HUDEP-2 (cell line): Measurements from ENCODE around the gene KRT14.
"Not testable (repeated sequence)": the region's sequence is repeated elsewhere in the genome, so short reads cannot be mapped to it uniquely, and the experiment has no call there.

Source experiments
- DNase-seq, 76 experiments: peaks; one replicate each; lab custom pipeline; 2025; ENCODE audit not compliant: unreplicated experiment in 76 of 76; lab: John Stamatoyannopoulos, UW

Gene KRT14

DNA sequence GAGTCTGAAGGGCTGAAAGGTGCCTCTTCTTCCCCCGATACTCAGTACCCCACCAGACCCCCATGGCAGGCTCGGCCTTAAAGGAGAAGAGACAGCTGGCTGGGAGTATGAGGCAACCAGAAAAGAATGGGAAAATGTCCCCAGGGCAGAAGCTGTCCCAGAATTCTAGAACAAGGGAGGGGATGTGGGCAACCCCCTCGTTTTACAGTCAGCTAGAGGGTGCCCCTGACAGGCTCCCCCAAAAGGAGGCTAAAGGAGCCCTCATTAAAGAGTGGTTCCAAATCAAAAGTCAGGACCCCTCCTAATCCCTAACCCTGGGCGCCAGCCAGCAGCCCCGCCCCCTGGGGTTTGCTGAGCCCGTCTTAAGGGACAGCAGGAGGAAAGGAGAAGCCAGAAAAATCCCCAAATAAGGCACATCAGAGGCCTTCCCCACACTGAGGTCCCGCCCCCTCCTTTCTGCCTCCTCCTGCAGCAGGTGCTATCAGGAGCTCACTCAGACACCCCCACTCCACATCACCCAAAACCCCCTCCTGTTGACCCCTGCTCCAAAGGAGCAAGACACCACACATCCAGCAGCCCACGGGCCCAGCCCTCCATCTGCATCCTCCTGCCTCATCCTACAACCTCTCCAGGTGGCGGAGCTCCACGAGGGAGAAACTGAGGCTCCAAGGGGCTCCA lies 36.6 kb upstream of the KRT14 start:
- DNase-seq, result not testable (repeated sequence)

DNA sequence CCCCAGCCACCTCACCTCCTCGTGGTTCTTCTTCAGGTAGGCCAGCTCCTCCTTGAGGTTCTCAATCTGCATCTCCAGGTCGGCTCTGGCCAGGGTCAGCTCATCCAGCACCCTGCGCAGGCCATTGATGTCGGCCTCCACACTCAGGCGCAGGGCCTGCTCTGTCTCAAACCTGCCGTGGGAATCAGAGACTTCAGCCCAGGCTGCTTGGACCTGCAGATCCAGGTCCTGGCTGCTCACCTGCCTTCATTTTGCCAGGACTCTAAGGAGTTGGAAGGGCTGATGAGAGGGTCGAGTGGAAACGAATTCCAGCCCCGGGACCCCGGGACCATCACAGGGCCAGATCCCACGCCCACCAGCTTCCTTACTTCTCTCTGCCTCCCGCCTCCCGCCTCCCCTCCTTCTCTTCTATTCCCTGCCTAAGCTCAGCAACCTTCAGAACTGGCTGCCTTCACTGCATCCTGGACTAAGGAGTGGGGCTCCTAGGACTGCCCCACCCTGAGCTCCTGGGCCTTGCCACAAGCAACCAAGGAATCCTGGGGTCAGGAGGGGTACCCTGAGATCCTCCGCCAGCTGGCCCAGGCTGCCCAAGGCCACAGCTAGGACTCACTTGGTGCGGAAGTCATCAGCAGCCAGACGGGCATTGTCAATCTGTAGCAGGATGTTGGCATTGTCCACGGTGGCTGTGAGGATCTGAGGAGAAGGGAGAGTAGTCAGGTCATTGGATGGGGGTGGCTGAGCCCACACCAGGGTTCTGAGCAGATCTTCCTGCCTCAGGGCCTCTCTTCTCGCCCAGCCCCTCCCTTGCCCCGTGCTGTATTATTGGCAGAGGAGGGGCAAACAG lies 35.9 kb upstream of the KRT14 start:
- DNase-seq, result not testable (repeated sequence)

DNA sequence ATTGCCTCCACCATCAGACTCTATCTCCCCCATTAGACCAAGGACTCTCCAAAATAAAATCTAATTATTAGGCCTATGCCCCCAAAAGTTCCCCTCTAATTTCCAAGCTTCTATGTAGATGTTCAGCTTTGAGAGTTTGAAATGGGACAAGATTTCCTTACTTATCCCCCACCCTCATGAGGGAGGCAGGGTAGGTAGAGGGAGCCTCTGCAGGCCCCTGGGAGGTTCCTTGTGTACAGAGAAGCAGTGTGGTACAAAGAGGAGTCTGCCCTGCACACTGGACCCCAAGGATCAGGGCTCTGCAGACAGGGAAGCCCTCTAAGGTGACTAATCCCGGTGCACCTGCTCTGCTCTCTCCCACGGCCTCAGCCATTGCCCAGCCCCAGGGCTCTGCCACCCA lies 35.2 kb upstream of the KRT14 start:
- no peak for DNase-seq

DNA sequence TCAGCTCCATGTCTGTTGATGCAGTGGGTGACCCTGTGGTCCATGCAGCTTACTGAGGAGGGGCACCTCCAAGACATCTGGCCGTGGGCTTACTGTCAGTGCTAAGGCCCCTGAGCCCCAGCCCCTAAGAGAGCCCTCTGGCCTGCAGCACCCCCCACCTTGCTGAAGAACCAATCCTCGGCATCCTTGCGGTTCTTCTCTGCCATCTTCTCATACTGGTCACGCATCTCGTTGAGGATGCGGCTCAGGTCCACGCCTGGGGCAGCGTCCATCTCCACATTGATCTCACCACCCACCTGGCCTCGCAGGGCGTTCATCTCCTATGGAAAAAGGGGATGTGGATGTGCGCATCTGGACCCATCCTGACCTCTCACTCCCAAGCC lies 34.7 kb upstream of the KRT14 start:
- DNase-seq, result not testable (repeated sequence)

DNA sequence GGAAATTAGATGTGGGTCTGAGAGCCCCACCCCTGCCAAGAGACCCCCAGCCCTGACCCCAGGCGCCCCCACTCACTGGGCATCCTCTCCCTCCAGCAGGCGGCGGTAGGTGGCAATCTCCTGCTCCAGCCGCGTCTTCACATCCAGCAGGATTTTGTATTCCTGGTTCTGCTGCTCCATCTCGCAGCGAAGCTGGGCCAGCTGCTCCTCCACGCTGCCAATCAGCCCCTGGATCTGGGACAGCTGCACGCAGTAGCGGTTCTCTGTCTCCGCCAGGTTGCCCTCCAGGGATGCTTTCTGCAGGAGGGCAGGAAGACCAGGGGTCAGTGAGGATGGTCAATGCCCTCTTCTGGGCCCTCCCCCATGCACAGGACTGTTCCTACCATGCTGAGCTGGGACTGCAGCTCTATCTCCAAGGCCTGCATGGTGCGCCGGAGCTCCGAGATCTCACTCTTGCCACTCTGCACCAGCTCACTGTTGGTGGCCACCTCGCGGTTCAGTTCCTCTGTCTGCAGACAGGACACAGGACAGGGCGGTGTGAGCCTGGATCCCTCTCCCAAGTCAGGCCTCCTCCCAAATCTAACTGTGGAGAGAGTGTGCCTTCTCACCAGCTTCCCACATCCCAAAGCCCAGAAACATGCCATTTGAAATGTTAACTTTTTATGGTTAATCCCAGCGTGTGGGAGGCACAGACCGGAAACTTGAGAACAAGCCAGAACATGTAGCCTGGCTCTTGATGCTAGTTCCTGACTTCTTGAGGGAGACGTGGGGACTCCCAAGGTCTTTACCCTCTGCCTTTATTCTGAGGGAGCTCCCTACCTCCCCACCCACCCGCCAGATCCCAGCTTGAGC lies 34.1 kb upstream of the KRT14 start:
- DNase-seq, result no peak

DNA sequence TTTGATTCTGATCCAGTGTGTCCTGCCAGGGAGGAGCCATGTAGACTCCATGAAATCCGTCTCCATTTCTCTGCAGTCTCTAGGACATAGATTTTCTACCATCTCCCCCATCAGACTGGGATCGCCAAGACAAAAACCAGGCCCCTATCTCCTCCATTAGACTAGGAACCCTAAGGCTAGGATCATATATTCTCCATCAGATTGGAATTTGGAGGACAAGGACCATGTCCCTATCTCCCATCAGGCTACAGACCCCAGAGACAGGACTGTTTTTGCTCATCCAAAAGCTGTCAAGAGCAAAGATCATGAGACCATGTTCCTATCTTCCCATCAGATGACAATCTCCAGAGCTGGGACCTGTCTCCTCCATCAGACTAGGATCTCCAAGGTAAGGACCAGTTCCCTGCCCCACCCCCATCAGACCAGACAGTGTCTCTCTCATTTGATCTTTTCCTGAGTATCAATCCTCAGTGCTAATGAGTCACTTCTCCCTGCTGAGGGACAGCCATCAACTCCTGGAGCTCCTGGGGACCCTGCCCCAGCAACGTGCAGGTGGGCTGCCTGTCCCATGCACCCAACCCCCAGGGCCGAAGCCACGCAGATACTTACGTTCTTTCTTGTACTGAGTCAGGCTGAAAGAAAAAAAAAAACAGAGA lies 33.4 kb upstream of the KRT14 start:
- not testable (repeated sequence) for DNase-seq

DNA sequence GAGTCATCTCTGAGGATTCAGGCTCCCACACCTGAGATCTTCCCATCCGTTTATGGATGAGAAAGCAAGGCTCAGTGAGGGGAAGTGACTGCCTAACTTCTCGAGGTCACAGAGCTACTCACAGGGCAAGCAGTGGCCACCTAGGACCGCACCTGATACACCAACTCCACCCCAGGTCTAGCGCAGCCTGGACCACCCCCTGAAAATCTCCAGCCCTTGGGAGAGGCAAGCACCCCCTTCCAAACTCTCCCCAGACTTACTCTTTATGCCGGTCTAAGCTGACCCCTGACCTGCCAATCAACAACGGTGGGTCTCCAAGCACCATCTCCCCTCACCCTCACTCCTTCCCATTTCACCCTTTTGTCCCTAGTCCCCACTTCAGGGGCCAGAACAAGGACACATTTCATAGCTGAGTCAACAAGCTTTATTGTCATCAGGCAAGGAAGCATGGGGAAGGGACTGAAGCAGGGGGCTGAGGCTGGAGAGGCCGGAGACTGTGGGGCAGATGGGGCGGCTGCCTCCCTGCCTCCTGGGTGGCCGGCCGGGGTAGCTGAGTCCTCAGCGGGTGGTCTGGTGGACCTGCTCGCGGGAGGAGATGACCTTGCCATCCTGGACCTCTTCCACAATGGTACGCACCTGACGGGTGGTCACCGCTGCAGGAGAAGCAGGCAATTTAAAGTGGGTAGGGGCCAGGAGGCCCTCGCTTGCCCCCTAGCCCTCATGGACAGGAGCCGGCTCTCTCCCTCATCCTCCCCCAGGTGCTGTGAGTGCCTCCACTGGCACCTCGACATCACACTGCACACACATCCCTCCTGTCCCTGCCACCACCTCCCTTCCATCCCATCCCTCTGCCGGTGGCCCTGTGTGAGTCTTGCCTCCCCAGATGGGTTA lies 32.6 kb upstream of the KRT14 start:
- no peak for DNase-seq

DNA sequence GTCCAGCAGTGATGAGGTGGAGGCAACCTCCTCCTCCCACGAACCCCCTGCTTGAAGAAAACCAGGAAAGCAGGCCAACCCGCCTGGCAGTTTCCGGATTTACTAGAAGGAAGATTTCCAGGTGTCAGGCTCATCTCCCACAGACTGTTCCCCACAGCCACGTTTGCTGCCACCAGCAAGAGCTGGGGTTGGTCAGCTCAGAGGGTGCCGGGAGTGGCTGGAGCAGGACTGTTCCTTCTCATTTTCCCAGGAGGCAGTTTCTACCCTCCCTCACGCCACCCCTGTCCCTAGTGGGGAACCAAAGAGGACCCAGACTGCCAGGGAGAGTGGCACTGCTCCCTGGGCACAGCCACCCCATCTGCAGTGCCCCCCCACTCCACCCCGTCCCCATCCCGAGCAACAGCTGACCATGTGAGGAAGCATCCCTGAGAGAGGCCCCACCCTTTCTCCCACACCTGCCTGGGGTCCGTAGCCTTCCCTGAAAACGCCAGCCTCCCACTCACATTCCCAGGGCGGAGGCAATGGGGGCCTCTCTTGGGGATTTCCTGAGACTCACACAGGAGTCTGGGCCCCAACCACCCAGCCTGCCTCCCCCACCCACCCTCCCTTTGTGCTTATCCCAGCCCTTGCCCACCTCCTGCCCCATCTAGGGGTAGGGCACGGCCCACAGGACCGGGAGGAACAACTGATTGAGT lies 31.8 kb upstream of the KRT14 start:
- no peak for DNase-seq

DNA sequence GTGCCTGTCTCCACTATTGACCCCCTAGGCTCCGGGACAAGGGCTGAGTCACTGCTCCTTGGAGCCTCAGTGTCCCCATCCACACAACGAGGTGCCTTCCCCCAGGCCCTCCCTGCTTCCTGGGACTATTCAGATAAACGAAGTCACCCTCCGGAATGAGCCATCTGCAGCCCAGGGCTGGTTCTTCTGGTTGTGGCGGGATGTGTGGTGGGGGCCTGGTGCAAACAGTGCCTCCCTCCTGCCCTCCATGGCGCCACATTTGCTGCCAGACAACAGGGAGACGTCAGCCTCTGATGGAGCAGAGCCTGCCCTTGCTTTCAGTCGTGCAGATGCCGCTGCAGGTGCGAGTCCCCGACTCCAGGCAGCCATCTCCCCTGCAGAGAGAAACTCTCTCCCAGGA lies 31.0 kb upstream of the KRT14 start:
- no peak for DNase-seq

DNA sequence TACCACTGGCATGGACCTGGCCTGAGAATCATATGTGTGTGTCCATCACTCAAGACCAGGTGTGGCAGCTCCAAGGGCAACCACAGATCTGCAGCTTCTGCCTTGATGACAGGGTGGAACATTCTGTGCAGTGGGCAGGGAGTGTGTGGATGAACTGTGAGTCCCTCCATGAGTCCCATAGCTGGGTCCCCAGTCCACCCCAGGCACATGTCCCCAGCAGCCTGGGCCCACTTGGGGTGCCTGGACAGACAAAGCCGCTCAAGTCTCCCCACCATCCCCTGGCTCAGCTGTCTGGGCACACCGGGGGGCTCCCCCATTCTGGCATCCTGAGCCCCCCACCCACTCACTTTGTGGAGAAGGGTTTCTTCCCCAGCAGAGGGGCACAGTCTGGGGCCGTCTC lies 30.4 kb upstream of the KRT14 start:
- DNase-seq, result no peak

DNA sequence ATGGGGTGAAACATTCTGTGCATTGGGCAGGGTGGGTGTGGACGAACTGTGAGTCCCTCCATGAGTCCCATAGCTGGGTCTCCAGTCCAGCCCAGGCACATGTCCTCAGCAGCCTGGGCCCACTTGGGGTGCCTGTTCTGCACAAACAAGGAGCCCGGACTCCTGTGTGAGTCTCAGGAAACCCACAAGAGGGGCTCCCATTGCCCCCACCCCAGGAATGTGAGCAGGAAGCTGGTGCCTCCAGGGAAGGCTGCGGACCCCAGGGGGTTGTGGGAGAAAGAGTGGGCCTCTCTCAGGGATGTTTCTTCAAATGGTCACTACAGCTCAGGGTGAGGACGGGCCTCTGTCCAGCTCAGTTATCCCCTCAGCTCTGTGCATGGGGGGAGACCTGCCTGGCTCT lies 29.8 kb upstream of the KRT14 start:
- not testable (repeated sequence) for DNase-seq

DNA sequence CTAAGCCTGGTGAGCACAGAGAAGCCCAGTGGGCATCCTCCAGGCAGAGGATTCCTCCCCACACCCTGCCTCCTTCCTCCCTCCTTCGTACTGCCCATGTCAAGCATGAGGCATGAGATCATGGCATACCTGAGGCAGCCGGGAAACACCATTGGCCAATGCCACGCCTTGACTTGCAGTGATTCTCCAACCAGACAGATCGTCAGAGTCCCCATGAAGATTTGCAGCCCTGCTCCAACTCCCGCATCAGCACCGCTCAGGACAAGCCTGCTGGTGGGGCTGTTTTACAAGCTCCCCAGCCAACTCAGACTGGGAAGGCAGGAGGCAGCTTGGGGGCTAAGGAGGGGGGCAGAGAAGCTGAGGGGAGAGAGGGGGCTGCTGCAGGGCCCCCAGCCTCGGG lies 28.8 kb upstream of the KRT14 start:
- no peak for DNase-seq

DNA sequence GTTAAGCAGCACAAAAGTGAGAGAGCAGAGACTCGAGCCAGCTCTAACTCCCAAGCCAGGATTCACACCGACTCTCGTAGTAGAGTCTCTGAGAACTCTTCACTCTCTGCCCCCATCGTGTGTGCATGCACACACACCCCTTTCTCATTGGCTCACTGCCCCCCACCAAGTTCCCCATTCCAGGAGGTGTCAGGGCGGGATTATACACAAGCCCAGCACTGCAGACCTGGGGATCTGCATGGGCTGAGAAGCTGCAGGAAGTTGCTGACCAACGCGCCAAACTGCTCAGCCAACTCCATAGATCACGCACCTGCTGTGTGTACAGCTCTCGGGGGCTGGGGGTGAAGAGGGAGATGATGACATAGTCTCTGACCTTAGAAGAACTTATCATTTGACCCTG lies 28.1 kb upstream of the KRT14 start:
- DNase-seq, result not testable (repeated sequence)

DNA sequence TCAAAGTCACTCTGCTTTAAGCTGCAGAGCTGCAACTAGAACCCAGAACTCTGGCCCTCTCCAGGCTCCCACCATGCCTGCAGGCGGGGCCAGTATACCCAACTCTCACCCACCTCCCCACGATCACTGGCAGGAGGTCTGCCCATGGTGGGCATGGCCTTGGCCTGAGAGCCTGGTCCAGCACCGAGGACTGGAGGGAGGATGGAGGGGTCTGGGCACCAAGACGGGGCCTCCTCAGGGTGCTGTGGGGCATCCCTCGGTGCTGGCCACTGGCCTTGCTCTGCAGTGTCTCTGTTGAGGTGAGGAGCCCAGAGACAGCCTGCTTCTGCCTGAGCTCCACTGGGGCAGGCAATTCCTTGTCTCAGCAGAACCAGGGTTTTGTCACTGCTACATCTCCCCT lies 27.4 kb upstream of the KRT14 start:
- DNase-seq, result no peak

DNA sequence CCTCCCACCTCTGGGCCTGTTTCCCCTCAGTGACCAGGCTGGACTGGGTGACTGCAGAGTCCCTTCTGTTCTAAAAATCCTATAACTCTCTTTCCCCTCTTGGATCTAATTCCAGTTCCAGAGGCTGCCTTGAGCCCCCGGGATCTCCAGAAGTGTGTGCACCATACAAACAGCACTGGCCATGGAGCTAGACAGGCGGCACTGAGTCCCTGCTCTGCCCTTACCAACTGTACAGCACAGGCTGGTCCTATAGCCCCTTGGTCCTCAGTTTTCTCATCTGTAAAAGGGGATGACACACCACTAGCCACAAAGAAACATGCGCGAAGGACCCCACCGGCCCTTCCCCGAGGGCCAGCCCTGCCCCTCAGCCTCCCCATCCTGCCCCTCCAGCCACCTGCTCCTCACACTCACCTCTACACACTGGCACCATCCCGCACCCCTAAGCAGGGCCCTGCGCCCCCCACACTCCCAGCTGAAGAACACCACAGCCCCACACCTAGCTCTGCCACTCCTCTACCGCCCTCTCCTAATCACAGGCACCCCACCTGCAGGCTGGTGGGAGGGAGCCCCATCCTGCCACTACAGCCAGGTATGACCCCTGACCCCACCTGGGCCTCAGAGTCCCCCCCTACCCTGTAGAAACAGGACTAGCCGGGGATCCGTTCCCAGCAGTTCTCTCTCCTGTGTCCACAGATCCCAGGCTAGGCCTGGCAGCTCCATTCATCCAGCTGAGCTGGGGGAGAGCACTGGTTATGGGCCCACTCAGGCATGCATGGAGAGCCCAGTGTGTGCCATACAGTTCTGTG lies 26.8 kb upstream of the KRT14 start:
- DNase-seq, result no peak

DNA sequence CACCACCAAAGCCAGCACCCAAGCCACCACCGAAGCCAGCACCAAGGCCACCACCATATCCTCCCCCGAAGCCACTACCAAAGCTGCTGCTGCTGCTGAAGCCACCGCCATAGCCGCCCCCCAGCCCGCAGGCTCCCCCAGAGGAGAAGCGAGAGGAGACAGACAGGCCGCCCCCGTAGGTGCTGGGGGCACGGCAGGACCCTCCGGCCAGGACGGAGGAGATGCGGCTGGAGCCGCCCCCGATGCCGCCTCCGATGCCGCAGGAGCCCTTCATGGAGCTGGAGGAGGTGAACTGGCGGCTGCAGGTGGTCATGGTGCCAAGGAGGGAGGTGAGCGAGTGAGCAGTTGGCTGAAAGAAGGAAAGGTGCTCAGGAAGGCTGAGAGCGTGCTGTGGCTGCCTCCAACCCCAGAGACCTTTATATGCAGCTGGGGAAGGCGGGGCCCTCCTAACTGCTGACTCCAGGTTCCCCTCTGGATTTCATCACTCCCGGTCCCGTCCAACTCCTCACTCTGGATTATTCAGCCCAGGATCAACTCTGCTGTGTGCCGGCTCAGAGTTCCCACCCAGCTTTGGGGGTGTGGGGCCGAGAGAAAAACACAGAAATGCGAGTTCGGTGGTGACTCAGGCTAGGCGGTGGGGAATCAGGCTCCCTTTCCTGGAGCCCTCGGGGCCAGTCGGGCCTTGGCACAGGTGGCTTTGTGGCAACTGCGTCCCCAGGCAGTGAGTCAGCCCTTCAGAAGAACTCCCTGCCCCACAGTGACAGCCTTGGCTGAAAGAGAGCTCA lies 25.9 kb upstream of the KRT14 start, which contains the start of gene KRT16:
TSS of gene KRT16 (minus strand) at position 392 of the 785 bp plus-strand sequence. CDS start at position 313, 79 bp downstream.
- not testable (repeated sequence) for DNase-seq

DNA sequence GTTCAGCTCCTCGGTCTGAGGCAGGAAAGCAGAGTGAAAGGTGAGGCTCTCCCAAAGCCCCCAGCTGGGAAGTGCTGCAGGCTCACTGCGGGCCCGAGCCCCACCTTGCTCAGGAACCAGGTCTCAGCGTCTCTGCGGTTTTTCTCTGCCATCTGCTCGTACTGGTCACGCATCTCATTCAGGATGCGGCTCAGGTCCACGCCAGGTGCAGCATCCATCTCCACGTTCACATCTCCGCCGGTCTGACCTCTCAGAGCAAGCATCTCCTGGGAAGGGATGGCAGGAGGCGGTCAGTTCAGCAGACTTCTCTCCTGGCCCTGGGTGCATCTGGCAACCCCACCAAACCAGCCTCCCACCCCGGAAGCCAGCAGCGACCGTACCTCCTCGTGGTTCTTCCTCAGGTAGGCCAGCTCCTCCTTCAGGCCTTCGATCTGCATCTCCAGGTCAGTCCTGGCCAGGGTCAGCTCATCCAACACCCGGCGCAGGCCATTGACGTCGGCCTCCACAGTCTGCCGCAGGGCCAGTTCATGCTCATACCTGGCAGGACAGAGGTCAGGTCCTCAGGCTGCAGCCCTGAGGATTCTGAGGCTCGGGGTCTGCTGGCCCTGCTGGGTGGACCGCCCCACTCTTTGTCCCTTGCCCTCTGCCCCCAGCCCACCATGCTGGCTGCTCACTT lies 24.4 kb upstream of the KRT14 start:
- no peak for DNase-seq
